Stimulated activated CD4-positive, alpha-beta T cell treated with anti-CD3 and anti-CD28 coated beads, Interleukin-1b, Interleukin-23, amount 100 ng/mL, for 48 hours (primary cell): ENCODE data around the gene TNFSF9.
"Not testable (repeated sequence)": the region's sequence is repeated elsewhere in the genome, so short reads cannot be mapped to it uniquely, and the experiment has no call there.

ENCODE experiments used
- DNase-seq: peaks from one replicate; pipeline ENCODE4 v3.0.0-alpha.2; 2020

Gene TNFSF9

GRCh38 chr19:6508028-6508771 lies 22.6 kb upstream of the TNFSF9 start:
- DNase-seq, result not testable (repeated sequence)

GRCh38 chr19:6509118-6509971 lies 21.5 kb upstream of the TNFSF9 start:
- no peak for DNase-seq

- no peak for DNase-seq
These were observed 20.2 kb upstream of the TNFSF9 start for GRCh38 chr19:6510618-6511017.

DNA sequence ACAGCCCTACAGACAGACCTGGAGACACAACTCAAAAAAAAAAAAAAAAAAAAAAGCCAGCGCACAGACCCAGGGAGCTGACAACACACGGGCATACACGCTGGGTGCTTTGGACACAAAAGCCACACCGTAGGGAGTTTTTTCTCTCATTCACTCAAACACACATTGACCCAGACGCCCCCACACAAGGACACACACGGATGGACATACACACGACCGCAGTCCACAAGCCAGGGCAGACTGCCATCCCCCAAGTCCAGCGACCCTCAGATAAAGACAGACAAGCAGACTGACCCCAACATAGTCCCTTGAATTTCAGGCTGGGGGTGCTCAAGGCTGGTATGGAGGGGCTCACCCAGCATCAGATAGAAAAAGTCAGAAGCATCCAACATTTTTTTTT lies 16.7 kb upstream of the TNFSF9 start:
- DNase-seq, result no peak

DNA sequence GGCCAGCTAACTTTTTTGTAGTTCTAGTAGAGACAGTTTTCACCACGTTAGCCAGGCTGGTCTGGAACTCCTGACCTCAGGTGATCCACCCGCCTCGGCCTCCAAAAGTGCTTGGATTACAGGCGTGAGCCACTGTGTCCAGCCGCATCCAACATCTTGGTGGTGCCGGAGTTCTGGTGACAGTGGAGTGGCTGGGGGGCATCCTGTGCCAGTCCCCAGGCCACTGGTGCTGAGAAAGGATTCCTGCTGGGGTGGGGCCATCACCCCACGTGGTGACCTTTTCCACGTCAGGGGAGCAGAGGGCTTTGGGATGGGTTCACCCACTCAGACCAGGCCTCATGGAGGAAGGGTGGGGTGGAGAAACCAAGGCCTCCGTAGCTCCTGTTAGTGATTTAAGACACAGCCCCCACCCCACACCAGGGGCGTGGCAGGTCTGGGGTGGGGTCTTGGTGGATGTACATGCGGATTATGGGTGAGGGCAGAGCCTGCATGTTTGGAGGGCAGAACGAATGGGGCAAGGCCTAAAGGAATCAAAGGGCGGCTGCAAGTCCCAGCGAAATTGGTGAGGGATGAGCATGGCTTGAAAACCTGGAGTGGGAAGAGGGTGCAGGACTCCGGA lies 15.8 kb upstream of the TNFSF9 start:
- no peak for DNase-seq

DNA sequence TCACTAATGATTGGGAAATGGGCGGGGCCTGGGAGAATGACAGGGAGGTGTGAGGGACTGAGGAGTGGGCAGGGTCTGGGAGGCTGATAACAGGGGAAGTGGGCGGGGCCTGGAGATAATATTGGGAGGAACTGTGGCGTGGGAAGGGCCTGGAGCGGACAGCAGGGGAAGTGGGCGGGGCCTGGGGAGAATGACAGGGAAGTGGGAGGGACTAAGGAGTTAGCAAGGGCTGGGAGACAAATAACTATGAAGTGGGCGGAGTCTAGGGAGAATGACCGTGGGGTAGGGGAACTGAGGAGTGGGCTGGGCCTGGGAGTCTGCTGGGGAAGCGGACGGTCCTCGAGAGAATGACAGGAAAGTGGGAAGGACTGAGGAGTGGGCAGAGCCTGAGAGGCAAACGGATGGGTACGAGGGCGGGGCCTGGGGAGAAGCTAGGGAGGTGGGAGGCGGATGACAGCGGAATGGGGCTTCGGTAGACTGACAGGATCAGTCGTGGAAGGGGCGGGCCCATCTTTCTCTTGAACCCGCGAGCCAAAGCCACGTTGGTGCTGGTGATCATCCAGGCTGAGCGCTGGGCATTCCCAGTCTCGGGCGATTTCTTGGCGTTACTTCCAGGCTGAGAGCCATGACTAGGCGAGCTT lies 14.7 kb upstream of the TNFSF9 start:
- DNase-seq, result peak; percentile 80

GRCh38 chr19:6516659-6517291 lies 14.1 kb upstream of the TNFSF9 start:
- peak; percentile 90 for DNase-seq

GRCh38 chr19:6518145-6518911 lies 12.5 kb upstream of the TNFSF9 start:
- DNase-seq, result no peak

GRCh38 chr19:6519289-6519688 lies 11.5 kb upstream of the TNFSF9 start:
- DNase-seq, result no peak

DNA sequence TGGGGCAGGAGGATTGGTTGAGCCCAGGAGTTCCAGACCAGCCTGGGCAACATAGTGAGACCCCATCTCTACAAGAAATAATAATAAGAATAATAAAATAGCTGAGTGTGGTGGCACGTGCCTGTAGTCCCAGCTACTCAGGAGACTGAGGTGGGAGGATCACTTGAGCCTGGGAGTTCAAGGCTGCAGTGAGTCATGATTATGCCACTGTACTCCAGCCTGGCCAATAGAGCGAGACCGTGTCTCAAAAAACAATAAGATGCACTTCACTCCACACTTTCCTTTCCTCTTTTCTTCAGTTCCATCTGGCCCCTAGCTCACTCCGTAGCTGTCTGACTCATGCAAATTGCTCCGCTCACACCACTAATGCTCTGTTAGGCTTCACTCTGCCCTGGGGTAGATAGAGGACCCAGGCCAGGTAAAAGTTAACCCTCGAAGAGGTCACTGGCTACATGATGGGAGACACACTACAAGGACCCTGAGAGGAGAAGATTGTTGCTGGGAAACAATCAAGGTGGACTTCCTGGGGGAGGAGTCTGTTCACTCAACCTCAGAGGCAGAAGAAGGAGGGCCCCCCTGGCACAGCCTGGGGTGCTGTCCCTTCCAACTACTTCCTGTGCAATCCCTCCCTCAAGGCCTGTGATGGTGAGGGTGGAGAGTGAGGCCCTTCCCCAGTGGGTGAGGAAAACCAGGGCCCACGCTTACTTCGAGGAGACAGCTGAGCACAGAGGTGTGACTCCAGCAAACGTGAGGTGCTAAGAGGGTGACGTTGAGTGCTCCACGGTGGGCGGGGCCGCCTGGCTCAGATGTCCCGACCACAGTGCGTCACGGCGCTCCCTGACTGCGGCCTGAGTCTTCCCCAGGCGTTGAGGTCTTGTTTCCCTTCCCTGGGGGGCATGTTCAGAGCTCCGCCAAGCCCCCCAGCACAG lies 8.8 kb upstream of the TNFSF9 start:
- DNase-seq, result peak; percentile 49

DNA sequence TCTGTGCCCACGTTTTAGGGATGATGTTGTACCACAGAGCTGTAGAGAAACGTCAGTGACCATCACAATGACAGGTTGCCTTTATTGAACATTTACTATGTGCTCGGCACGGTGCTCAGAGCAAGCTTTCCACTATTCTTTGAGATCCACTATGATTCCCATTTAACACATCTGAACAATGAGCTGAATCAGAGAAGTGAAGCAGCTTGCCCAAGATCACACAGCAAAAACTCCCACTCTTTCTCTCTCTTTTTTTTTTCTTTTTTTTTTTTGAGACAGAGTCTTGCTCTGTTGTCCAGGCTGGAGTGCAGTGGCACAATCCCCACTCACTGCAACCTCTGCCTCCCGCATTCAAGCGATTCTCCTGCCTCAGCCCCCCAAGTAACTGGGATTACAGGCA lies 8.1 kb upstream of the TNFSF9 start:
- DNase-seq, result no peak

DNA sequence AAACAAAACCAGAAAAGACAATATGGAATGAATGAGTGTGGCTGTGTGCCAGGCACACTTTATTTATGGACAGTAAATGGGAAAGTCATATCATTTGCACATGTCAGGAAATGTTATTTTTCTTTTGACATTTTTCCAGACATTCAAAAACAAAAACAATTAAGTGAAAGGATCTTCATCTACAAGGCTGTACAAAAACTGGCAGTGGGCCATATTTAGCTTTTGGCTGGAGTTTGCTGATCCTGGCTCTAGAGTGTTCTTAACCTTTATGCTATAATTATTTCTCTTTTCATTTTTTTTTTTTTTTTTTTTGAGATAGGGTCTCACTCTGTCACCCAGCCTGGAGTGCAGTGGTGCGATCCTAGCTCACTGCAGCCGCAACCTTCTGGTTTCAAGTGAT lies 6.5 kb upstream of the TNFSF9 start:
- DNase-seq, result no peak

GRCh38 chr19:6527893-6528543 lies 2.8 kb upstream of the TNFSF9 start:
- no peak for DNase-seq

DNA sequence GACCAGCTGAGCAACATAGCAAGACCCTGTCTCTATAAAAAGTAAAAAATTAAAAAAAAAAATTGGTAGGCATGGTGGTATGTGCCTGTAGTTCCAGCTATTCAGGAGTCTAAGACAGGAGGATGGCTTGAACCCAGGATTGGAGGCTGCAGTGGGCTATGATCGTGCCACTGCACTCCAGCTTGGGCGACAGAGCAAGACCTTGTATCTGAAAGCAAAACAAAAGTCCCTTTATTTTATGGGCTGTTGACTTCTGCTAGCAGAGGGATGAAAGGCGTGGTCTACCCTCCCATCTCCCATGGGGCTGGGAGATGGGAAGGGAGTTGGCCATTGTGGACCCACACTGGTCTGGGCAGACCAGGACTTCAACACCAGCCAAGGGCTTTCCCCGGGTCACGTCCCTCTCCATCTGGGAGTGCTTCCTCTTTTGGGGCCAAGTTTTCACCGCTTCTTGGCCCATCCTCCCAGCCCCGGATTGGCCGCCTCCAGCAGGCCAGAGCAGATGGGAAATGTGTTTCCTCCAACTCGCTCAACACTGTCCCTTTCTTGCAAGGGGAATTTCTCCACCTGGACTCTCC lies 2.2 kb upstream of the TNFSF9 start:
- DNase-seq, result no peak

DNA sequence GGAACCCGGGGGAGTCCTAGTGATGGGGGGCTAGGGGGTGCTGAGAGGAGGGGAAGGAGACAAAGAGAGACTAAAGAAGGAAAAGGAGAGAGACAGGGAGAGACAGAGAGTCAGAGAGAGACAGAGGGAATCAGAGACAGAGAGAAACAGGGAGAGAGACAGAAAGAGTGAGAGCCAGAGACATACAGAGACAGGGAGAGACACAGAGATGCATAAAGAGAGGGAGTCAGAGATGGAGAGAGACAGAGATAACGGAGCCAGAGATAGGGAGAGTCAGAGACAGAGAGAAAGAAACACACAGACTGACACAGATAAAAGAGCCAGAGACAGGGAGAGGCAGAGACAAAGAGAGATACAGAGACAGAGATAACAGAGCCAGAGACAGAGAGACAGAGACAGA lies 1.5 kb upstream of the TNFSF9 start:
- DNase-seq, result no peak

DNA sequence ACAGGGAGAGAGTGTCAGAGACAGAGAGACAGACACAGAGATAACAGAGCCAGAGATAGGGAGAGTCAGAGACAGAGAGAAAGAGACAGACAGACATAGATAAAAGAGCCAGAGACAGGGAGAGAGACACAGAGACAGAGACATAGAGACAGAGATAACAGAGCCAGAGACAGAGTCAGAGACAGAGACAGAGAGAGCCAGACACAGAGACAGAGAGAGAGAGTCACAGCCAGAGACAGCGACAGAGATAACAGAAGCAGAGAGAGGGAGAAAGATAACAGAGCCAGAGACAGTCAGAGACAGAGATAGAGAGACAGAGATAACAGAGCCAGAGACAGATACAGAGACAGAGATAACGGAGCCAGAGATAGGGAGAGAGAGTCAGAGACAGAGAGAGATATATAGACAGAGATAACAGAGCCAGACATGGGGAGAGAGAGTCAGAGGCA lies 865 bp upstream of the TNFSF9 start:
- no peak for DNase-seq

- DNase-seq, result no peak
These were observed 533 bp downstream of the TNFSF9 start for GRCh38 chr19:6531163-6531955.

- no peak for DNase-seq
These were observed 1.1 kb downstream of the TNFSF9 start for GRCh38 chr19:6531956-6532243.
